IPS-11a (cell line): Measurements from ENCODE around the gene KDM8.

Experiments used
- H3K4me3 ChIP-seq: one replicate; pipeline ENCODE4 v1.5.1; 2013; ENCODE audit warnings: low read depth, low read length, control low read depth

The KDM8 gene

GRCh38 chr16:27203507-27204311 is at the start of gene KDM8:
KDM8 (plus strand) TSS chr16:27203526; CDS start chr16:27210124, 6,598 bp downstream.
- peak within 1 kb of the TSS; percentile 98 for H3K4me3 ChIP-seq

- H3K4me3 ChIP-seq, result no peak overlapping the region
Measured at GRCh38 chr16:27154705-27155521, 48.4 kb upstream of the KDM8 start.

- H3K4me3 ChIP-seq, result no peak overlapping the region
Measured at GRCh38 chr16:27156579-27156978, 46.7 kb upstream of the KDM8 start.

GRCh38 chr16:27161398-27161797 is 41.9 kb upstream of the KDM8 start:
- no peak overlapping the region for H3K4me3 ChIP-seq

GRCh38 chr16:27164352-27164751 is 39.0 kb upstream of the KDM8 start:
- no peak overlapping the region for H3K4me3 ChIP-seq

GRCh38 chr16:27165576-27165975 is 37.8 kb upstream of the KDM8 start:
- H3K4me3 ChIP-seq, result no peak overlapping the region

- no peak overlapping the region for H3K4me3 ChIP-seq
Measured at GRCh38 chr16:27168790-27169189, 34.5 kb upstream of the KDM8 start.

- H3K4me3 ChIP-seq, result no peak overlapping the region
Measured at GRCh38 chr16:27169511-27170071, 33.7 kb upstream of the KDM8 start.

- H3K4me3 ChIP-seq, result no peak overlapping the region
Measured at GRCh38 chr16:27171584-27171983, 31.7 kb upstream of the KDM8 start.

- H3K4me3 ChIP-seq, result no peak overlapping the region
Measured at GRCh38 chr16:27174007-27174406, 29.3 kb upstream of the KDM8 start.

GRCh38 chr16:27174798-27175197 is 28.5 kb upstream of the KDM8 start:
- H3K4me3 ChIP-seq, result no peak overlapping the region

- no peak overlapping the region for H3K4me3 ChIP-seq
Measured at GRCh38 chr16:27175888-27176287, 27.4 kb upstream of the KDM8 start.

- no peak overlapping the region for H3K4me3 ChIP-seq
Measured at GRCh38 chr16:27177031-27177774, 26.1 kb upstream of the KDM8 start.

- no peak overlapping the region for H3K4me3 ChIP-seq
Measured at GRCh38 chr16:27179500-27180072, 23.7 kb upstream of the KDM8 start.

GRCh38 chr16:27181019-27181790 is 22.1 kb upstream of the KDM8 start:
- H3K4me3 ChIP-seq, result no peak overlapping the region

GRCh38 chr16:27182906-27183405 is 20.4 kb upstream of the KDM8 start:
- no peak overlapping the region for H3K4me3 ChIP-seq

GRCh38 chr16:27185776-27186130 is 17.6 kb upstream of the KDM8 start:
- H3K4me3 ChIP-seq, result no peak overlapping the region

- no peak overlapping the region for H3K4me3 ChIP-seq
Measured at GRCh38 chr16:27188633-27189032, 14.7 kb upstream of the KDM8 start.

GRCh38 chr16:27189335-27189972 is 13.9 kb upstream of the KDM8 start:
- no peak overlapping the region for H3K4me3 ChIP-seq
